Measurements from ENCODE around the gene GMPR.

GMPR gene

GRCh38 chr6:16274885-16275589 is 36.6 kb downstream of the GMPR start:
- no peak for DNase-seq

- DNase-seq: no peak
Observed at GRCh38 chr6:16277101-16277981, 39.0 kb downstream of the GMPR start.

- no peak for DNase-seq
Observed at GRCh38 chr6:16278048-16278724, 39.8 kb downstream of the GMPR start.

- no peak for DNase-seq
Observed at GRCh38 chr6:16278750-16279149, 40.4 kb downstream of the GMPR start.

- no peak for DNase-seq
Observed at GRCh38 chr6:16279243-16279642, 40.9 kb downstream of the GMPR start.

- DNase-seq: no peak
Observed at GRCh38 chr6:16282370-16282769, 44.0 kb downstream of the GMPR start.

GRCh38 chr6:16284472-16284871 is 46.1 kb downstream of the GMPR start:
- no peak for DNase-seq

- no peak for DNase-seq
Observed at GRCh38 chr6:16285467-16286150, 47.2 kb downstream of the GMPR start.

GRCh38 chr6:16286151-16286522 is 47.8 kb downstream of the GMPR start:
- DNase-seq: no peak

- DNase-seq: no peak
Observed at GRCh38 chr6:16288163-16288562, 49.8 kb downstream of the GMPR start.

- DNase-seq: no peak
Observed at GRCh38 chr6:16291739-16292138, 53.4 kb downstream of the GMPR start.

GRCh38 chr6:16292432-16292831 is 54.0 kb downstream of the GMPR start:
- DNase-seq: no peak

- no peak for DNase-seq
Observed at GRCh38 chr6:16292942-16293341, 54.6 kb downstream of the GMPR start.

GRCh38 chr6:16294371-16294770 is 56.0 kb downstream of the GMPR start:
- DNase-seq: no peak

- DNase-seq: no peak
Observed at GRCh38 chr6:16295060-16295459, 56.7 kb downstream of the GMPR start.

- no peak for DNase-seq
Observed at GRCh38 chr6:16295471-16295870, 57.1 kb downstream of the GMPR start.

- DNase-seq: no peak
Observed at GRCh38 chr6:16296061-16296670, 57.8 kb downstream of the GMPR start.

- DNase-seq: no peak
Observed at GRCh38 chr6:16299861-16300260, 61.5 kb downstream of the GMPR start.

- DNase-seq: no peak
Observed at GRCh38 chr6:16301511-16301910, 63.1 kb downstream of the GMPR start.

GRCh38 chr6:16302721-16303552 is 64.5 kb downstream of the GMPR start:
- DNase-seq: no peak

- no peak for DNase-seq
Observed at GRCh38 chr6:16305246-16305725, 66.9 kb downstream of the GMPR start.

GRCh38 chr6:16305788-16306187 is 67.4 kb downstream of the GMPR start:
- no peak for DNase-seq

All from activated gamma-delta T cell (primary cell).